G401 (cell line): Measurements from ENCODE around the gene MRPL40. TPM values are rescaled to one million over a fixed set of nuclear protein-coding genes. Genes with fewer than 3 reads are reported as not detected.
A peak's percentile ranks its signal among the peaks of the same experiment; 100 is the strongest.

Experiments used
- DNase-seq: peaks from one replicate; pipeline ENCODE4 v3.0.0-alpha.2; 2015; ENCODE audit warnings: low spot score
- in situ Hi-C: cut with HindIII; loops from 2 replicates; pipeline ENCODE4 v1.10.0; 2016; ENCODE audit warnings: low sequenced_read_pairs, mixed read lengths
- total RNA-seq: library from RNA; depleted of rRNA; stranded (reverse); fragments of >200 nt; shearing (Covaris generic); gene quantifications from 2 replicates; pipeline ENCODE4 v1.2.3, GENCODE V29; 2014; rRNA removed

Gene MRPL40
- total RNA-seq, 1 experiment from 2014 or later = 61.5 TPM

- no peak for DNase-seq
- in situ Hi-C loops = no loop called here
These were observed 43.7 kb downstream of the MRPL40 start for GRCh38 chr22:19476023-19476422.

DNA sequence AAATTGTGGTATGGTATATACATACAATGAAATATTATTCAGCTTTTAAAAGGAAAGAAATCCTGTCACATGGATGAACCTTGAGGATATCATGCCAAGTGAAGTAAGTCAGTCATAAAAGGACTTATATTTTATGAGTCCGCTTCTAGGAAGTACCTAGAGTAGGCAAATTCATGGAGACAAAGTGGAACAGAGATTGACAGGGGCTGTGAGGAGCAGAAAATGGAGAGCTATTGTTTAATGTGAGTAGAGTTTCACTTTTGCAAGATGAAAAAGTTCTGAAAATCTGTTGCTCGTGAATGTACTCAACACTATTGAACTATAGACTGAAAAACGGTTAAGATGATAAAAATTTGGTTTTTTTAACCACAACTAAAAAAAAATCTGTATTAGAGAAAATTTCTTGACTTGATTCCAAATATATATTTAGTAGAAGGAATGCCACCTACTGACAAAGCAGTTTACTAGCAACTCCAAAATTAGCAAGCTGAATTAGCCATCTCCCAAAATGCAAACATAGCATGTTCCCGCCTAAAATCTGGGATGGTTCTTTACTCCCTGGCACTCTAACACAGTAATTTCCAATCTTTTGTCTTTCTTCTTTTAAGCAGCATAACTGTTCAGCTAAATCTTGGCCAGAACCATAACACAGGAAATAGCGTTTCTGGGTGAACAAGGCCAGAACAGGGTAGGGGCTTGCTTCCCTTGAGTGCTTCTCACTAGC lies 45.1 kb downstream of the MRPL40 start:
- DNase-seq = no peak
- in situ Hi-C loops = no loop called here

GRCh38 chr22:19478045-19478900 lies 45.9 kb downstream of the MRPL40 start:
- no peak for DNase-seq
- in situ Hi-C loops = no loop called here

DNA sequence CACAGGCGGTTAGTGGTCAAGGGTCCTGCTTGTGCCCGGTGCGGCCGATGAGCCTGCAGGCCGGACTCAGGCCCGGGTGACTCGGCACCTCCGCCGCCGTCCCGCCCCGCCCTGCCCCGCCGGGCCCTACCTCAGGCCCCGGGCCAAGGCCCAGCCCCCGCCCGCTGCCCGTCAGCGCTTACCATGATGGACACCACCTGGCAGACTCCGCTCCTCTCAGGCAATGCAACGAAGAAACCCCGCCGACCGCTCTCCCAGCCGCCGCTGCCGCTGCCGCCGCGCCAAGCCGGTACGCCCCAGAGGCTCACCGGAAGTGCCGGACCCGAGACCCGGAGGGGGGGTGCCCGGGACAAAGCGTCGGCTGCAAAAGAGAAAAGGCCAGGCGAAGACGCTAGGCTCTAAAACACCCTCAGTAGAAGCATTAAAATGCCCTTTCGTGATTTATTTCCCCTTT lies 46.6 kb downstream of the MRPL40 start, which contains the start of gene UFD1:
TSS of gene UFD1 (minus strand) at position 293 of the 454 bp plus-strand sequence. CDS start at position 185, 108 bp downstream.
- in situ Hi-C loops = no loop called here
- peak; percentile 82 for DNase-seq

DNA sequence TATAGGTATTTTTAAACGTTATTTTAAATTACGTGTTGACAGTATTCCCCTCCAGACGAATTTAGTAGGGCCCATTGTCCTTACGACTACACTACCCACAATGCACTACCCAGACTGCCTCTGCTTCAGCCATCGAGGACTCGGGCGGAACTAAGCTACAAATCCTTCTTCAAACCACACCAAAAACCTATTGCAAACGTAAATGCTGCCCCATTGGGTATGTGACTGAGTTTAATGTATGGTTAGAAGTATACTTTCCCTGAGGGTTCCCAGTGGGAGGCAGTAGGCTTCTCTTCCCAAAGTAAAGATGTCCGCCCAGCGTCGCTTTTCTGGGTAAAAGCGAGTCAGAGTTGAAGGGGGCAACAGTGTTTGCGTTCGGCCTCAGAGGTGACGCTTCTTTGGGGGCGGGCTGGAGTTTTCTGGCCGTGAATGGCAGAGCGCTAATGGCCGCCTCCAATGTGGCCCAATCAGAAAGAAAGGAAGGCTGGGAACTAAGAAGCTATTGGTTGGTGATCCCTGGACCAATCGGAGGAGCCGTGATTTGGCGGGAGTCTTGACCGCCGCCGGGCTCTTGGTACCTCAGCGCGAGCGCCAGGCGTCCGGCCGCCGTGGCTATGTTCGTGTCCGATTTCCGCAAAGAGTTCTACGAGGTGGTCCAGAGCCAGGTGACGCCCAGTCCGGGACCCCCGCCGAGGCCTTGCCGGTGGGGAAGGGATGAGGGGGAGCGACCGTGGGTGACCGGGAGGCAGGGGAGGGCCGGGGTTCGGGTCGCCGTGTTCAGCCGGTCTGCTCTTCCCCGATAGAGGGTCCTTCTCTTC lies 47.2 kb downstream of the MRPL40 start, which contains the start of gene CDC45:
TSS of gene CDC45 (plus strand) at position 566 of the 818 bp plus-strand sequence. CDS start at position 615, 49 bp downstream.
- DNase-seq = peak; percentile 100
- in situ Hi-C loops = no loop called here

DNA sequence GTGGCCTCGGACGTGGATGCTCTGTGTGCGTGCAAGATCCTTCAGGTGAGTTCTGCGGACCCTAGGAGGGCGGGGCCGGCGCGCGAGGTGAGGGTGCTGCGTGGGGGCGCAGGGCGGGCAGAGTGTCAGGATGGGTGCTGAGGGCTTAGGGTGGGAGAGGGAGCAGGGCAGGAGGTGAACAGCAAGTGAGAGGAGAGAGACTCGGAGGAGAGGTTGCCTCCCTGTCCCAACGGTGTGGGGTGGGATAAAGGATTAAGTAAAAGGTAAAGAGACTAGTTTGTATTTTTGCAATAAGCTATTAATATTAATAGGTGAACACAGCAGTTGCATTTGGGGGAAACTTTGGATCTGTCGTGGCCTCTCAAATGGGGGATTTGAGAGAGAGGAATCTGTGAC lies 47.8 kb downstream of the MRPL40 start:
- no peak for DNase-seq
- in situ Hi-C loops = no loop called here

GRCh38 chr22:19480789-19481188 lies 48.4 kb downstream of the MRPL40 start:
- in situ Hi-C loops = no loop called here
- no peak for DNase-seq

DNA sequence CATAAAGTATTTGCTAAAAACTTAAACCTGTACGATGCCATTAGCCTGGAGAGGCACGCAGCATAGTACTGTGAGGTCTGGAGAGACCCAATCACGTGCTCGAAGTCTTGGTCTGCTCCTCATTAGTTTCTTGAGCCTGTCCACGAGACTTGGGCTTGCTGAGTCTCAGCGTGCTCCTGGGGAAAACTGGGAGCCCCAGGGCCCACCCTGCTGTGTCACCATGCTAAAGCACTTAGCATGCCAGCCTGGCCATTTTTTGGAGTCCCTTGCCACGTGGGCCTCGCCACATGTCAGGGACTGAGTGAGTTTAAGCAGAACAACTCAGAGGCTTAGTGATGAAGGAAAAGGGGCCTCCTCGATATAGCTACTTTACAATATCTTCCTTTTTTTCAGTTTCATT lies 50.0 kb downstream of the MRPL40 start:
- in situ Hi-C loops = no loop called here
- no peak for DNase-seq

DNA sequence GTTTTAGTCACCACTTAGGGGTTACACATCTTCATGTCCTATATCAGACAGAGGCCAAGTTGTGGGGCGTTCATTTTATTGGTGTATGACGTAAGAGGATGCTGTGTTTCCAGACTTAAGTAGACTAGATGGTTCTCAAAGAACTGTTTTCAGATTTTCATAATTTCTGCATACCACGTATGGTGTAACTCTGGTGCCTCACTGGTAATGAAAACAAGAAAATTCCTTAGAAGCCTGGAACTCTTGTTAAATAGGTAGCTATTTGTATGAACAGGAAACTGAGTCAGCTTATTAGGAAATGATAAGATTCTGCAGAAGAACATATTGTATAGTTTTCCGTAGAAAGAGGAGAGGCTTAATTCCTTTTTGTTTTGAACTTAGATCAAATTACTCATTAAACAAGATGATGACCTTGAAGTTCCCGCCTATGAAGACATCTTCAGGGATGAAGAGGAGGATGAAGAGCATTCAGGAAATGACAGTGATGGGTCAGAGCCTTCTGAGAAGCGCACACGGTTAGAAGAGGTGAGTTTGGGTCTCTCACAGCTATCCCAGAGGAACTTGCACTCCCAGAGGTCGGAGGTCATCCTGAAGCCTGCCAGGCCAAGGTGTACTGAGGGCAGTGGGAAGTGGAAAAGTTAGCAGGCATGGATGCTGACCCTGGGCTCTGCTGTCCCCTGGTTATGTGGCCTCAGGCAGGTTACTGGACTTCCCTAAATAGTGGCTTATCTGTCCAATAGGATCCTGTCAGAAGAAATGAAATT lies 51.3 kb downstream of the MRPL40 start:
- DNase-seq = no peak
- in situ Hi-C loops = no loop called here

Other genes with a start within 250 kb of the MRPL40 start
- 4.9 and 9.4 TPM in 2 replicates for gene CLTCL1, start 140.8 kb upstream of the MRPL40 start, total RNA-seq
- gene HIRA, start 812 bp upstream of the MRPL40 start, total RNA-seq = 41.5 and 45.5 TPM in 2 replicates
- 60.2 and 63.3 TPM in 2 replicates for gene C22orf39, start 15.2 kb downstream of the MRPL40 start, total RNA-seq
- gene UFD1, start 46.6 kb downstream of the MRPL40 start, total RNA-seq = 74.1 and 84.8 TPM in 2 replicates
- 43.4 and 46.7 TPM in 2 replicates for gene CDC45, start 47.4 kb downstream of the MRPL40 start, total RNA-seq
- gene CLDN5, start 91.9 kb downstream of the MRPL40 start, total RNA-seq = not detected in 2 replicates